HG03354 (cell line): ENCODE measurements around the gene CCNJL.
"Not testable (repeated sequence)": the region's sequence is repeated elsewhere in the genome, so short reads cannot be mapped to it uniquely, and the experiment has no call there.

Source experiments
- ATAC-seq: cut with Tn5 transposase; IDR thresholded peaks from one replicate; pipeline ENCODE4 v1.9.1; 2021; ENCODE audit warnings: mild to moderate bottlenecking; ENCODE audit not compliant: unreplicated experiment, poor library complexity, severe bottlenecking

The CCNJL gene

GRCh38 chr5:160339406-160340130, 27.2 kb upstream of the CCNJL start:
- ATAC-seq = no peak

GRCh38 chr5:160334716-160335115, 22.4 kb upstream of the CCNJL start:
- ATAC-seq = not testable (repeated sequence)

GRCh38 chr5:160333721-160334120, 21.4 kb upstream of the CCNJL start:
- no peak for ATAC-seq

GRCh38 chr5:160330212-160330611, 17.8 kb upstream of the CCNJL start:
- no peak for ATAC-seq

GRCh38 chr5:160327818-160328217, 15.5 kb upstream of the CCNJL start:
- ATAC-seq = no peak

- ATAC-seq = no peak
These were observed 14.6 kb upstream of the CCNJL start for GRCh38 chr5:160326981-160327380.

- no peak for ATAC-seq
These were observed 13.4 kb upstream of the CCNJL start for GRCh38 chr5:160325716-160326115.

- no peak for ATAC-seq
These were observed 12.5 kb upstream of the CCNJL start for GRCh38 chr5:160324886-160325285.

GRCh38 chr5:160318409-160318808, 6.0 kb upstream of the CCNJL start:
- no peak for ATAC-seq

GRCh38 chr5:160317434-160317833, 5.1 kb upstream of the CCNJL start:
- ATAC-seq = no peak

GRCh38 chr5:160315968-160316367, 3.6 kb upstream of the CCNJL start:
- no peak for ATAC-seq

GRCh38 chr5:160312960-160313727, 780 bp upstream of the CCNJL start:
- no peak for ATAC-seq

GRCh38 chr5:160311491-160312133, 752 bp downstream of the CCNJL start:
- ATAC-seq = peak; percentile 22

GRCh38 chr5:160310552-160311295, 1.6 kb downstream of the CCNJL start:
- ATAC-seq = no peak

- no peak for ATAC-seq
These were observed 2.2 kb downstream of the CCNJL start for GRCh38 chr5:160310140-160310539.

GRCh38 chr5:160306696-160307095, 5.7 kb downstream of the CCNJL start:
- ATAC-seq = no peak

- no peak for ATAC-seq
These were observed 7.0 kb downstream of the CCNJL start for GRCh38 chr5:160305319-160305718.

- no peak for ATAC-seq
These were observed 8.7 kb downstream of the CCNJL start for GRCh38 chr5:160303690-160304089.

- ATAC-seq = no peak
These were observed 14.2 kb downstream of the CCNJL start for GRCh38 chr5:160298189-160298588.

- no peak for ATAC-seq
These were observed 14.6 kb downstream of the CCNJL start for GRCh38 chr5:160297776-160298175.
